Activated CD8-positive, alpha-beta memory T cell treated with anti-CD3 and anti-CD28 coated beads, Interleukin-2, amount 10 ng/mL, durations not matched to agents 7 days and 5 days (primary cell): ENCODE data around the gene CACNA2D3. TPM values are rescaled to one million over a fixed set of nuclear protein-coding genes. Genes with fewer than 3 reads are reported as not detected.

ENCODE experiments used
- ATAC-seq: fragments of 150-1000 bp; cut with Tn5 transposase; one replicate; pipeline ENCODE4 v1.10.0; 2021; ENCODE audit warnings: moderate library complexity
- CTCF ChIA-PET: fragments of 350-600 bp; sonication (Branson Sonifier 250); formaldehyde crosslinking; loops from one replicate; lab custom pipeline; 2021; ENCODE audit warnings: antibody characterized with exemption; lab: Charles Lee
- DNase-seq: peaks from one replicate; pipeline ENCODE4 v3.0.0-alpha.2; 2020
- H3K27ac Mint-ChIP-seq: one replicate; pipeline ENCODE4 v1.8.0; 2021; ENCODE audit warnings: mild to moderate bottlenecking, mixed read lengths
- H3K27me3 Mint-ChIP-seq: one replicate; pipeline ENCODE4 v1.8.0; 2021; ENCODE audit warnings: mixed read lengths
- H3K36me3 Mint-ChIP-seq: one replicate; pipeline ENCODE4 v1.8.0; 2021; ENCODE audit warnings: mild to moderate bottlenecking, mixed read lengths
- H3K4me1 Mint-ChIP-seq: one replicate; pipeline ENCODE4 v1.8.0; 2021; ENCODE audit warnings: mixed read lengths
- H3K4me3 Mint-ChIP-seq: one replicate; pipeline ENCODE4 v1.8.0; 2021; ENCODE audit warnings: mild to moderate bottlenecking, moderate library complexity, mixed read lengths
- H3K9me3 Mint-ChIP-seq: one replicate; pipeline ENCODE4 v1.8.0; 2022; ENCODE audit warnings: low read depth, mixed read lengths
- total RNA-seq, 2 experiments: library from RNA; stranded (reverse); gene quantifications; one replicate each; pipeline ENCODE4 v1.2.3, GENCODE V29; 2021

CACNA2D3 gene
- total RNA-seq, 2 experiments from 2014 or later: not detected

GRCh38 chr3:54134713-54135112, 12.4 kb downstream of the CACNA2D3 start:
- CTCF ChIA-PET: no interaction called here
- H3K4me3 Mint-ChIP-seq: no peak overlapping the region
- no peaks in the 10 kb centered on the region for H3K27me3 Mint-ChIP-seq
- H3K27ac Mint-ChIP-seq: no peak overlapping the region
- H3K36me3 Mint-ChIP-seq: no peaks in the 10 kb centered on the region
- ATAC-seq: no peak
- no peaks in the 10 kb centered on the region for H3K9me3 Mint-ChIP-seq
- no peaks in the 10 kb centered on the region for H3K4me1 Mint-ChIP-seq
- no peak for DNase-seq

- DNase-seq (no peak), ATAC-seq (no peak)
- Mint-ChIP-seq H3K27me3 (no peaks in the 10 kb centered on the region), H3K9me3 (no peaks in the 10 kb centered on the region), H3K27ac (no peak overlapping the region), H3K4me3 (no peak overlapping the region), H3K36me3 (no peaks in the 10 kb centered on the region), H3K4me1 (no peaks in the 10 kb centered on the region)
- CTCF ChIA-PET: no interaction called here
These were observed 15.0 kb downstream of the CACNA2D3 start for GRCh38 chr3:54137311-54137710.

GRCh38 chr3:54138937-54139547, 16.7 kb downstream of the CACNA2D3 start:
- H3K4me1 Mint-ChIP-seq: no peaks in the 10 kb centered on the region
- ATAC-seq: no peak
- DNase-seq: no peak
- H3K9me3 Mint-ChIP-seq: no peaks in the 10 kb centered on the region
- H3K36me3 Mint-ChIP-seq: no peaks in the 10 kb centered on the region
- no peak overlapping the region for H3K27ac Mint-ChIP-seq
- H3K4me3 Mint-ChIP-seq: no peak overlapping the region
- no peaks in the 10 kb centered on the region for H3K27me3 Mint-ChIP-seq
- CTCF ChIA-PET: no interaction called here

GRCh38 chr3:54139630-54140029, 17.3 kb downstream of the CACNA2D3 start:
- Mint-ChIP-seq H3K27me3 (no peaks in the 10 kb centered on the region), H3K4me3 (no peak overlapping the region), H3K27ac (no peak overlapping the region), H3K36me3 (no peaks in the 10 kb centered on the region), H3K9me3 (no peaks in the 10 kb centered on the region), H3K4me1 (no peaks in the 10 kb centered on the region)
- ATAC-seq (no peak), DNase-seq (no peak)
- CTCF ChIA-PET: no interaction called here

GRCh38 chr3:54144284-54144683, 21.9 kb downstream of the CACNA2D3 start:
- Mint-ChIP-seq H3K4me3 (no peak overlapping the region), H3K27me3 (peaks cover 2% of the 10 kb centered on the region), H3K9me3 (no peaks in the 10 kb centered on the region), H3K36me3 (no peaks in the 10 kb centered on the region), H3K4me1 (no peaks in the 10 kb centered on the region), H3K27ac (no peak overlapping the region)
- DNase-seq (no peak), ATAC-seq (no peak)
- CTCF ChIA-PET: no interaction called here

GRCh38 chr3:54146506-54147239, 24.3 kb downstream of the CACNA2D3 start:
- no peaks in the 10 kb centered on the region for H3K9me3 Mint-ChIP-seq
- no peaks in the 10 kb centered on the region for H3K36me3 Mint-ChIP-seq
- no peak for ATAC-seq
- DNase-seq: no peak
- H3K27ac Mint-ChIP-seq: no peak overlapping the region
- H3K4me1 Mint-ChIP-seq: no peaks in the 10 kb centered on the region
- CTCF ChIA-PET: no interaction called here
- H3K4me3 Mint-ChIP-seq: no peak overlapping the region
- H3K27me3 Mint-ChIP-seq: peaks cover 2% of the 10 kb centered on the region

- Mint-ChIP-seq H3K9me3 (no peaks in the 10 kb centered on the region), H3K36me3 (no peaks in the 10 kb centered on the region), H3K4me3 (no peak overlapping the region), H3K27ac (no peak overlapping the region), H3K27me3 (no peaks in the 10 kb centered on the region), H3K4me1 (no peaks in the 10 kb centered on the region)
- ATAC-seq: no peak
- CTCF ChIA-PET: no interaction called here
- DNase-seq: no peak
These were observed 28.6 kb downstream of the CACNA2D3 start for GRCh38 chr3:54150864-54151467.

- no peaks in the 10 kb centered on the region for H3K4me1 Mint-ChIP-seq
- CTCF ChIA-PET: no interaction called here
- no peaks in the 10 kb centered on the region for H3K27me3 Mint-ChIP-seq
- H3K36me3 Mint-ChIP-seq: no peaks in the 10 kb centered on the region
- H3K4me3 Mint-ChIP-seq: no peak overlapping the region
- ATAC-seq (no peak), DNase-seq (no peak)
- H3K9me3 Mint-ChIP-seq: no peaks in the 10 kb centered on the region
- H3K27ac Mint-ChIP-seq: no peak overlapping the region
These were observed 31.1 kb downstream of the CACNA2D3 start for GRCh38 chr3:54153477-54153876.

GRCh38 chr3:54157860-54158259, 35.5 kb downstream of the CACNA2D3 start:
- no peak overlapping the region for H3K27ac Mint-ChIP-seq
- no peak for ATAC-seq
- CTCF ChIA-PET: no interaction called here
- H3K36me3 Mint-ChIP-seq: no peaks in the 10 kb centered on the region
- no peaks in the 10 kb centered on the region for H3K27me3 Mint-ChIP-seq
- H3K9me3 Mint-ChIP-seq: no peaks in the 10 kb centered on the region
- H3K4me1 Mint-ChIP-seq: no peaks in the 10 kb centered on the region
- H3K4me3 Mint-ChIP-seq: no peak overlapping the region
- no peak for DNase-seq

- Mint-ChIP-seq H3K27ac (no peak overlapping the region), H3K27me3 (no peaks in the 10 kb centered on the region), H3K4me3 (no peak overlapping the region), H3K4me1 (no peaks in the 10 kb centered on the region), H3K9me3 (no peaks in the 10 kb centered on the region), H3K36me3 (no peaks in the 10 kb centered on the region)
- ATAC-seq: no peak
- DNase-seq: no peak
- CTCF ChIA-PET: no interaction called here
These were observed 37.6 kb downstream of the CACNA2D3 start for GRCh38 chr3:54159917-54160316.

- Mint-ChIP-seq H3K36me3 (no peaks in the 10 kb centered on the region), H3K4me3 (no peak overlapping the region), H3K27ac (no peak overlapping the region), H3K27me3 (no peaks in the 10 kb centered on the region), H3K4me1 (no peaks in the 10 kb centered on the region), H3K9me3 (peaks cover 3% of the 10 kb centered on the region)
- no peak for ATAC-seq
- CTCF ChIA-PET: no interaction called here
- no peak for DNase-seq
These were observed 41.1 kb downstream of the CACNA2D3 start for GRCh38 chr3:54163441-54163840.

GRCh38 chr3:54164192-54164975, 42.0 kb downstream of the CACNA2D3 start:
- no peak overlapping the region for H3K4me3 Mint-ChIP-seq

GRCh38 chr3:54165865-54166264, 43.5 kb downstream of the CACNA2D3 start:
- no peak overlapping the region for H3K4me3 Mint-ChIP-seq
- CTCF ChIA-PET: no interaction called here
- H3K4me1 Mint-ChIP-seq: no peaks in the 10 kb centered on the region
- H3K27ac Mint-ChIP-seq: no peak overlapping the region
- no peaks in the 10 kb centered on the region for H3K36me3 Mint-ChIP-seq
- H3K9me3 Mint-ChIP-seq: peaks cover 4% of the 10 kb centered on the region
- no peaks in the 10 kb centered on the region for H3K27me3 Mint-ChIP-seq
- DNase-seq: no peak
- ATAC-seq: no peak

More at GRCh38 chr3:54164192-54164975, 42.0 kb downstream of the CACNA2D3 start:
- CTCF ChIA-PET: interaction anchor here (0.8 kb wide), 1 partner anchor 249 kb away, joined by 3 read pairs; no protein-coding TSS in a partner anchor
- DNase-seq (no peak), ATAC-seq (no peak)
- H3K4me1 Mint-ChIP-seq: no peaks in the 10 kb centered on the region
- H3K9me3 Mint-ChIP-seq: peaks cover 4% of the 10 kb centered on the region
- no peaks in the 10 kb centered on the region for H3K36me3 Mint-ChIP-seq
- no peaks in the 10 kb centered on the region for H3K27me3 Mint-ChIP-seq
- no peak overlapping the region for H3K27ac Mint-ChIP-seq
